Dedifferentiated amniotic fluid mesenchymal stem cell (primary cell): ENCODE results near the gene ZNF92.
"Not testable (repeated sequence)": the region's sequence is repeated elsewhere in the genome, so short reads cannot be mapped to it uniquely, and the experiment has no call there.

Experiments
- DNase-seq: peaks from one replicate; pipeline ENCODE4 v3.0.0-alpha.2; 2016; ENCODE audit errors: extremely low spot score

The ZNF92 gene

GRCh38 chr7:65423286-65423685, 49.6 kb downstream of the ZNF92 start:
- DNase-seq, result not testable (repeated sequence)

GRCh38 chr7:65429642-65430343, 56.1 kb downstream of the ZNF92 start:
- no peak for DNase-seq

- no peak for DNase-seq
Measured at GRCh38 chr7:65430344-65431186, 56.9 kb downstream of the ZNF92 start.

GRCh38 chr7:65434307-65434706, 60.7 kb downstream of the ZNF92 start:
- no peak for DNase-seq

- no peak for DNase-seq
Measured at GRCh38 chr7:65436163-65436562, 62.5 kb downstream of the ZNF92 start.

- peak; percentile 57 for DNase-seq
Measured at GRCh38 chr7:65438598-65438997, 64.9 kb downstream of the ZNF92 start.

GRCh38 chr7:65441010-65441409, 67.4 kb downstream of the ZNF92 start:
- DNase-seq, result no peak

- no peak for DNase-seq
Measured at GRCh38 chr7:65444205-65444842, 70.7 kb downstream of the ZNF92 start.

- no peak for DNase-seq
Measured at GRCh38 chr7:65444899-65445823, 71.5 kb downstream of the ZNF92 start.

GRCh38 chr7:65447041-65447440, 73.4 kb downstream of the ZNF92 start:
- not testable (repeated sequence) for DNase-seq

GRCh38 chr7:65448816-65449504, 75.3 kb downstream of the ZNF92 start:
- no peak for DNase-seq

- no peak for DNase-seq
Measured at GRCh38 chr7:65449505-65449852, 75.8 kb downstream of the ZNF92 start.
